ENCODE data around the gene EPHA7. TPM values are rescaled to one million over a fixed set of nuclear protein-coding genes. Genes with fewer than 3 reads are reported as not detected.

The EPHA7 gene
- total RNA-seq, 4 donors from 2014 or later, result 158 to 262 (median 219) TPM

GRCh38 chr6:93318121-93318520 lies 101.2 kb downstream of the EPHA7 start:
- H3K4me3 ChIP-seq, result no peak overlapping the region
- WGBS, result 89% methylated on average over 1 of the region's 1 CpG
- H3K27ac ChIP-seq (replicated peaks in 1 of 4), result no peak overlapping the region
- intact Hi-C loops (cut with DNase I), result no loop called here
- TF ChIP-seq EP300 (IDR thresholded peaks at IDR 0.05) (no peak), POLR2AphosphoS5 (IDR thresholded peaks at IDR 0.05) (no peak), CTCF (IDR thresholded peaks at IDR 0.05) (no peak)
- no peaks in the 10 kb centered on the region for H3K27me3 ChIP-seq
- no peaks in the 10 kb centered on the region for H3K9me3 ChIP-seq
- no peaks in the 10 kb centered on the region for H3K36me3 ChIP-seq
- no peak for DNase-seq (ENCODE audit: extremely low spot score)
- peaks cover 0 to 25% (median 10%) of the 10 kb centered on the region in 4 donors for H3K4me1 ChIP-seq

GRCh38 chr6:93317592-93317991 lies 101.8 kb downstream of the EPHA7 start:
- no peak for TF ChIP-seq CTCF (IDR thresholded peaks at IDR 0.05)
- TF ChIP-seq POLR2A (IDR thresholded peaks at IDR 0.05; ENCODE audit: low read depth), result no peak
- TF ChIP-seq POLR2AphosphoS5 (IDR thresholded peaks at IDR 0.05), result no peak
- TF ChIP-seq EP300 (IDR thresholded peaks at IDR 0.05), result no peak
- H3K4me1 ChIP-seq, result peaks cover 0 to 25% (median 10%) of the 10 kb centered on the region in 4 donors
- DNase-seq (ENCODE audit: extremely low spot score), result no peak
- no peaks in the 10 kb centered on the region for H3K36me3 ChIP-seq
- H3K27ac ChIP-seq (replicated peaks in 1 of 4), result no peak overlapping the region
- intact Hi-C loops (cut with DNase I), result no loop called here
- H3K27me3 ChIP-seq, result no peaks in the 10 kb centered on the region
- H3K4me3 ChIP-seq, result no peak overlapping the region
- no peaks in the 10 kb centered on the region for H3K9me3 ChIP-seq

GRCh38 chr6:93307505-93308409 lies 111.6 kb downstream of the EPHA7 start:
- Histone ChIP-seq H3K4me1 (peaks cover 0 to 38% (median 23%) of the 10 kb centered on the region in 4 donors), H3K9me3 (no peaks in the 10 kb centered on the region), H3K4me3 (no peak overlapping the region), H3K36me3 (peaks cover 0 to 4% (median 0%) of the 10 kb centered on the region in 4 donors), H3K27me3 (no peaks in the 10 kb centered on the region), H3K27ac (replicated peaks in 1 of 4) (no peak overlapping the region)
- intact Hi-C loops (cut with DNase I), result no loop called here
- TF ChIP-seq POLR2A (IDR thresholded peaks at IDR 0.05; ENCODE audit: low read depth), result no peak
- TF ChIP-seq POLR2AphosphoS5 (IDR thresholded peaks at IDR 0.05), result no peak
- no peak for TF ChIP-seq CTCF (IDR thresholded peaks at IDR 0.05)
- TF ChIP-seq EP300 (IDR thresholded peaks at IDR 0.05), result no peak
- WGBS, result 47% methylated on average over 5 of the region's 5 CpGs
- DNase-seq (ENCODE audit: extremely low spot score), result no peak

- DNase-seq (ENCODE audit: extremely low spot score), result no peak
- no peaks in the 10 kb centered on the region for H3K9me3 ChIP-seq
- H3K4me3 ChIP-seq, result no peak overlapping the region
- no peak for TF ChIP-seq EP300 (IDR thresholded peaks at IDR 0.05)
- no peak for TF ChIP-seq POLR2A (IDR thresholded peaks at IDR 0.05; ENCODE audit: low read depth)
- no peak for TF ChIP-seq POLR2AphosphoS5 (IDR thresholded peaks at IDR 0.05)
- no peak for TF ChIP-seq CTCF (IDR thresholded peaks at IDR 0.05)
- H3K27me3 ChIP-seq, result no peaks in the 10 kb centered on the region
- peaks cover 0 to 1% (median 0%) of the 10 kb centered on the region in 4 donors for H3K36me3 ChIP-seq
- H3K4me1 ChIP-seq, result peaks cover 0 to 40% (median 26%) of the 10 kb centered on the region in 4 donors
- H3K27ac ChIP-seq (replicated peaks in 1 of 4), result no peak overlapping the region
- intact Hi-C loops (cut with DNase I), result no loop called here
These were observed 114.3 kb downstream of the EPHA7 start for GRCh38 chr6:93305088-93305487.
